Lower lobe of right lung (tissue), 2 donors: ENCODE data around the gene DEPDC1B. TPM values are rescaled to one million over a fixed set of nuclear protein-coding genes. Genes with fewer than 3 reads are reported as not detected.
A peak's percentile ranks its signal among the peaks of the same experiment; 100 is the strongest.

Experiments
- ATAC-seq, 2 donors: fragments of 200-7000 bp; cut with Tn5 transposase; one replicate each; pipeline ENCODE4 v1.9.1; 2020 to 2022; ENCODE audit warnings: mild to moderate bottlenecking in 2 of 2, moderate library complexity in 2 of 2
- DNase-seq: peaks from one replicate; pipeline ENCODE4 v3.0.0-alpha.2; 2020
- H3K27ac ChIP-seq: fragments of 200-600 bp; one replicate; pipeline ENCODE4 v1.8.0; 2022
- H3K27me3 ChIP-seq: fragments of 200-600 bp; one replicate; pipeline ENCODE4 v1.8.0; 2022; ENCODE audit warnings: low read depth
- H3K36me3 ChIP-seq: fragments of 200-600 bp; one replicate; pipeline ENCODE4 v1.8.0; 2022; ENCODE audit warnings: mild to moderate bottlenecking
- H3K4me1 ChIP-seq: fragments of 200-600 bp; one replicate; pipeline ENCODE4 v1.8.0; 2022
- H3K4me3 ChIP-seq: fragments of 200-600 bp; one replicate; pipeline ENCODE4 v1.8.0; 2022; ENCODE audit warnings: mild to moderate bottlenecking
- H3K9me3 ChIP-seq: fragments of 200-600 bp; one replicate; pipeline ENCODE4 v1.8.0; 2022
- CTCF ChIP-seq: fragments of 200-600 bp; IDR thresholded peaks from one replicate; pipeline ENCODE4 v1.8.0; 2022; ENCODE audit warnings: antibody characterized with exemption, mild to moderate bottlenecking
- intact Hi-C: fragments of 100-400 bp; cut with DNase I; formaldehyde crosslinking; loops from one replicate; pipeline ENCODE4 v1.11.0; 2022
- total RNA-seq: library from RNA; stranded (reverse); fragmentation: NEBNext Ultra II Directional; extraction: Animal tissue kit (Norgen Biotek cat#: 25700); gene quantifications from one replicate; pipeline ENCODE4 v1.2.1, GENCODE V29; 2021
- donor health status: DM: no; HTN: yes; CAD: no; lungs with severe emphysema.

DEPDC1B gene
- total RNA-seq, 1 donor from 2014 or later = 0.30 TPM

- TF ChIP-seq CTCF = peak; percentile 26
- intact Hi-C loops = no loop called here
- no peak for DNase-seq
- Histone ChIP-seq H3K4me3 (no peak overlapping the region), H3K36me3 (no peaks in the 10 kb centered on the region), H3K4me1 (no peaks in the 10 kb centered on the region), H3K27me3 (no peaks in the 10 kb centered on the region), H3K27ac (no peak overlapping the region), H3K9me3 (no peaks in the 10 kb centered on the region)
- no peak for ATAC-seq
Observed at GRCh38 chr5:60649288-60649917, 50.6 kb downstream of the DEPDC1B start.

- no peak for ATAC-seq
- no peak for DNase-seq
- no peaks in the 10 kb centered on the region for H3K27me3 ChIP-seq
- no peak overlapping the region for H3K27ac ChIP-seq
- no peaks in the 10 kb centered on the region for H3K4me1 ChIP-seq
- no peak for TF ChIP-seq CTCF
- no peak overlapping the region for H3K4me3 ChIP-seq
- no peaks in the 10 kb centered on the region for H3K9me3 ChIP-seq
- intact Hi-C loops = no loop called here
- H3K36me3 ChIP-seq = no peaks in the 10 kb centered on the region
Observed at GRCh38 chr5:60648175-60648574, 51.8 kb downstream of the DEPDC1B start.

GRCh38 chr5:60640901-60641300 is 59.1 kb downstream of the DEPDC1B start:
- Histone ChIP-seq H3K4me1 (no peaks in the 10 kb centered on the region), H3K36me3 (no peaks in the 10 kb centered on the region), H3K27me3 (no peaks in the 10 kb centered on the region), H3K4me3 (no peak overlapping the region), H3K27ac (no peak overlapping the region), H3K9me3 (no peaks in the 10 kb centered on the region)
- no peak for DNase-seq
- no peak for ATAC-seq
- intact Hi-C loops = no loop called here
- TF ChIP-seq CTCF = no peak

- Histone ChIP-seq H3K27ac (no peak overlapping the region), H3K27me3 (no peaks in the 10 kb centered on the region), H3K9me3 (no peaks in the 10 kb centered on the region), H3K4me3 (no peak overlapping the region), H3K4me1 (no peaks in the 10 kb centered on the region), H3K36me3 (no peaks in the 10 kb centered on the region)
- ATAC-seq (no peak), DNase-seq (no peak)
- no peak for TF ChIP-seq CTCF
- intact Hi-C loops = no loop called here
Observed at GRCh38 chr5:60639544-60639943, 60.4 kb downstream of the DEPDC1B start.

GRCh38 chr5:60638300-60638699 is 61.7 kb downstream of the DEPDC1B start:
- intact Hi-C loops = no loop called here
- Histone ChIP-seq H3K9me3 (no peaks in the 10 kb centered on the region), H3K4me3 (no peak overlapping the region), H3K27ac (no peak overlapping the region), H3K36me3 (no peaks in the 10 kb centered on the region), H3K27me3 (no peaks in the 10 kb centered on the region), H3K4me1 (no peaks in the 10 kb centered on the region)
- ATAC-seq (no peak), DNase-seq (no peak)
- no peak for TF ChIP-seq CTCF
